HL-60/S4 treated with retinoic acid at 250 ng/mL for 4 days and 3 days (cell line): ENCODE results near the gene COP1.

ENCODE experiments used
- in situ Hi-C: fragments of 300-500 bp; cut with MboI; formaldehyde crosslinking; loops from 2 replicates; pipeline ENCODE4 v1.7.0; 2022; ENCODE audit warnings: low sequenced_read_pairs

The COP1 gene

GRCh38 chr1:176201568-176201967 is 5.5 kb downstream of the COP1 start:
- in situ Hi-C loops, result no loop called here

- in situ Hi-C loops, result no loop called here
These were observed 7.4 kb downstream of the COP1 start for GRCh38 chr1:176199707-176200106.

- in situ Hi-C loops, result no loop called here
These were observed 8.7 kb downstream of the COP1 start for GRCh38 chr1:176198413-176198812.

- in situ Hi-C loops, result no loop called here
These were observed 10.4 kb downstream of the COP1 start for GRCh38 chr1:176196728-176197127.

- in situ Hi-C loops, result no loop called here
These were observed 11.5 kb downstream of the COP1 start for GRCh38 chr1:176195547-176195946.

GRCh38 chr1:176193663-176194062 is 13.4 kb downstream of the COP1 start:
- in situ Hi-C loops, result no loop called here

GRCh38 chr1:176193023-176193422 is 14.1 kb downstream of the COP1 start:
- in situ Hi-C loops, result no loop called here

- in situ Hi-C loops, result no loop called here
These were observed 18.5 kb downstream of the COP1 start for GRCh38 chr1:176188604-176189003.

- in situ Hi-C loops, result no loop called here
These were observed 20.1 kb downstream of the COP1 start for GRCh38 chr1:176187001-176187400.

GRCh38 chr1:176183618-176184017 is 23.5 kb downstream of the COP1 start:
- in situ Hi-C loops, result no loop called here

- in situ Hi-C loops, result no loop called here
These were observed 28.8 kb downstream of the COP1 start for GRCh38 chr1:176178316-176178715.

GRCh38 chr1:176177764-176178163 is 29.3 kb downstream of the COP1 start:
- in situ Hi-C loops, result no loop called here

GRCh38 chr1:176174108-176174507 is 33.0 kb downstream of the COP1 start:
- in situ Hi-C loops, result no loop called here

- in situ Hi-C loops, result no loop called here
These were observed 34.9 kb downstream of the COP1 start for GRCh38 chr1:176172215-176172614.

GRCh38 chr1:176167210-176167609 is 39.9 kb downstream of the COP1 start:
- in situ Hi-C loops, result no loop called here

GRCh38 chr1:176165573-176165972 is 41.5 kb downstream of the COP1 start:
- in situ Hi-C loops, result no loop called here

- in situ Hi-C loops, result no loop called here
These were observed 42.9 kb downstream of the COP1 start for GRCh38 chr1:176164014-176164678.

GRCh38 chr1:176159993-176160392 is 47.1 kb downstream of the COP1 start:
- in situ Hi-C loops, result no loop called here

GRCh38 chr1:176157995-176158394 is 49.1 kb downstream of the COP1 start:
- in situ Hi-C loops, result no loop called here

- in situ Hi-C loops, result no loop called here
These were observed 56.9 kb downstream of the COP1 start for GRCh38 chr1:176149939-176150807.

- in situ Hi-C loops, result no loop called here
These were observed 62.6 kb downstream of the COP1 start for GRCh38 chr1:176144526-176144925.

GRCh38 chr1:176142973-176143372 is 64.1 kb downstream of the COP1 start:
- in situ Hi-C loops, result no loop called here
